Astrocyte of the cerebellum (primary cell): Measurements from ENCODE around the gene ICAM1.

Source experiments
- DNase-seq: peaks from one replicate; pipeline ENCODE4 v3.0.0-alpha.2; 2011; ENCODE audit warnings: low read depth
- H3K4me3 ChIP-seq: 2 replicates; pipeline ENCODE4 v1.5.1; 2011; ENCODE audit warnings: mild to moderate bottlenecking, low read depth, low read length, moderate library complexity
- in situ Hi-C: cut with HindIII; loops from 2 replicates; pipeline ENCODE4 v1.10.0; 2017; ENCODE audit warnings: low sequenced_read_pairs
- TF ChIP-seq, protein P1 (sequence below): IDR thresholded peaks from 2 replicates; pipeline ENCODE4 v1.5.1; 2012; ENCODE audit warnings: low read length, low read depth, moderate library complexity, mild to moderate bottlenecking; ENCODE audit errors: missing control alignments

ICAM1 gene

DNA sequence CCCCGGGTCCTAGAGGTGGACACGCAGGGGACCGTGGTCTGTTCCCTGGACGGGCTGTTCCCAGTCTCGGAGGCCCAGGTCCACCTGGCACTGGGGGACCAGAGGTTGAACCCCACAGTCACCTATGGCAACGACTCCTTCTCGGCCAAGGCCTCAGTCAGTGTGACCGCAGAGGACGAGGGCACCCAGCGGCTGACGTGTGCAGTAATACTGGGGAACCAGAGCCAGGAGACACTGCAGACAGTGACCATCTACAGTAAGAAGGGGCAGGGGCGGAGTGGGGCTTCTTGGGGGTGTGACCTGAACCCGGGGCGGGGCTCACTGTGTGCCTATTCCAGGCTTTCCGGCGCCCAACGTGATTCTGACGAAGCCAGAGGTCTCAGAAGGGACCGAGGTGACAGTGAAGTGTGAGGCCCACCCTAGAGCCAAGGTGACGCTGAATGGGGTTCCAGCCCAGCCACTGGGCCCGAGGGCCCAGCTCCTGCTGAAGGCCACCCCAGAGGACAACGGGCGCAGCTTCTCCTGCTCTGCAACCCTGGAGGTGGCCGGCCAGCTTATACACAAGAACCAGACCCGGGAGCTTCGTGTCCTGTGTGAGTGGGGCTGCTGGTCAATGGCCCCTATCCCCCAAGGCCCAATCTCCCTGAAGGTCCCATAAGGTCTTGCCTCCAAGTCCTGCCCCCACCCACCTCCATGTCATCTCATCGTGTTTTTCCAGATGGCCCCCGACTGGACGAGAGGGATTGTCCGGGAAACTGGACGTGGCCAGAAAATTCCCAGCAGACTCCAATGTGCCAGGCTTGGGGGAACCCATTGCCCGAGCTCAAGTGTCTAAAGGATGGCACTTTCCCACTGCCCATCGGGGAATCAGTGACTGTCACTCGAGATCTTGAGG is 13.4 kb downstream of the ICAM1 start:
- no peak for DNase-seq
- no peak overlapping the region for H3K4me3 ChIP-seq
- in situ Hi-C loops, result loop anchor here (10.0 kb wide), 1 partner anchor 120 kb away; the partner anchor contains the start of gene CDC37
- TF ChIP-seq, protein P1, sequence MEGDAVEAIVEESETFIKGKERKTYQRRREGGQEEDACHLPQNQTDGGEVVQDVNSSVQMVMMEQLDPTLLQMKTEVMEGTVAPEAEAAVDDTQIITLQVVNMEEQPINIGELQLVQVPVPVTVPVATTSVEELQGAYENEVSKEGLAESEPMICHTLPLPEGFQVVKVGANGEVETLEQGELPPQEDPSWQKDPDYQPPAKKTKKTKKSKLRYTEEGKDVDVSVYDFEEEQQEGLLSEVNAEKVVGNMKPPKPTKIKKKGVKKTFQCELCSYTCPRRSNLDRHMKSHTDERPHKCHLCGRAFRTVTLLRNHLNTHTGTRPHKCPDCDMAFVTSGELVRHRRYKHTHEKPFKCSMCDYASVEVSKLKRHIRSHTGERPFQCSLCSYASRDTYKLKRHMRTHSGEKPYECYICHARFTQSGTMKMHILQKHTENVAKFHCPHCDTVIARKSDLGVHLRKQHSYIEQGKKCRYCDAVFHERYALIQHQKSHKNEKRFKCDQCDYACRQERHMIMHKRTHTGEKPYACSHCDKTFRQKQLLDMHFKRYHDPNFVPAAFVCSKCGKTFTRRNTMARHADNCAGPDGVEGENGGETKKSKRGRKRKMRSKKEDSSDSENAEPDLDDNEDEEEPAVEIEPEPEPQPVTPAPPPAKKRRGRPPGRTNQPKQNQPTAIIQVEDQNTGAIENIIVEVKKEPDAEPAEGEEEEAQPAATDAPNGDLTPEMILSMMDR, result no peak

DNA sequence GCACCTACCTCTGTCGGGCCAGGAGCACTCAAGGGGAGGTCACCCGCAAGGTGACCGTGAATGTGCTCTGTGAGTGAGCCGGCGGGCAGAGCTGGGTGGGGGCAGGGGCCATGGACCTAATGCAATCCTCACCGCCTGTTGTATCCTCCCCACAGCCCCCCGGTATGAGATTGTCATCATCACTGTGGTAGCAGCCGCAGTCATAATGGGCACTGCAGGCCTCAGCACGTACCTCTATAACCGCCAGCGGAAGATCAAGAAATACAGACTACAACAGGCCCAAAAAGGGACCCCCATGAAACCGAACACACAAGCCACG is 14.0 kb downstream of the ICAM1 start:
- in situ Hi-C loops, result loop anchor here (10.0 kb wide), 1 partner anchor 120 kb away; the partner anchor contains the start of gene CDC37
- TF ChIP-seq, protein P1, result no peak
- DNase-seq, result no peak
- no peak overlapping the region for H3K4me3 ChIP-seq

DNA sequence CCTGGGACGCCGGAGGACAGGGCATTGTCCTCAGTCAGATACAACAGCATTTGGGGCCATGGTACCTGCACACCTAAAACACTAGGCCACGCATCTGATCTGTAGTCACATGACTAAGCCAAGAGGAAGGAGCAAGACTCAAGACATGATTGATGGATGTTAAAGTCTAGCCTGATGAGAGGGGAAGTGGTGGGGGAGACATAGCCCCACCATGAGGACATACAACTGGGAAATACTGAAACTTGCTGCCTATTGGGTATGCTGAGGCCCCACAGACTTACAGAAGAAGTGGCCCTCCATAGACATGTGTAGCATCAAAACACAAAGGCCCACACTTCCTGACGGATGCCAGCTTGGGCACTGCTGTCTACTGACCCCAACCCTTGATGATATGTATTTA is 14.5 kb downstream of the ICAM1 start:
- TF ChIP-seq, protein P1, result no peak

DNA sequence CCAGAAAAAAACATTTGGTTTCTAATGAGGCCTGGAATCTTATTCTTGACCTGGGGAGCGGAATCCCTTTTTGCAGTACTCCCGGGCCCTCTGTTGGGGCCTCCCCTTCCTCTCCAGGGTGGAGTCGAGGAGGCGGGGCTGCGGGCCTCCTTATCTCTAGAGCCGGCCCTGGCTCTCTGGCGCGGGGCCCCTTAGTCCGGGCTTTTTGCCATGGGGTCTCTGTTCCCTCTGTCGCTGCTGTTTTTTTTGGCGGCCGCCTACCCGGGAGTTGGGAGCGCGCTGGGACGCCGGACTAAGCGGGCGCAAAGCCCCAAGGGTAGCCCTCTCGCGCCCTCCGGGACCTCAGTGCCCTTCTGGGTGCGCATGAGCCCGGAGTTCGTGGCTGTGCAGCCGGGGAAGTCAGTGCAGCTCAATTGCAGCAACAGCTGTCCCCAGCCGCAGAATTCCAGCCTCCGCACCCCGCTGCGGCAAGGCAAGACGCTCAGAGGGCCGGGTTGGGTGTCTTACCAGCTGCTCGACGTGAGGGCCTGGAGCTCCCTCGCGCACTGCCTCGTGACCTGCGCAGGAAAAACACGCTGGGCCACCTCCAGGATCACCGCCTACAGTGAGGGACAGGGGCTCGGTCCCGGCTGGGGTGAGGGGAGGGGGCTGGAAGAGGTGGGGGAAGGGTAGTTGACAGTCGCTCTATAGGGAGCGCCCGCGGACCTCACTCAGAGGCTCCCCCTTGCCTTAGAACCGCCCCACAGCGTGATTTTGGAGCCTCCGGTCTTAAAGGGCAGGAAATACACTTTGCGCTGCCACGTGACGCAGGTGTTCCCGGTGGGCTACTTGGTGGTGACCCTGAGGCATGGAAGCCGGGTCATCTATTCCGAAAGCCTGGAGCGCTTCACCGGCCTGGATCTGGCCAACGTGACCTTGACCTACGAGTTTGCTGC is 16.1 kb downstream of the ICAM1 start, which contains the start of gene ICAM4:
ICAM4 (plus strand) TSS at position 153 of the 935 bp plus-strand sequence; CDS start at position 211, 58 bp downstream.
- TF ChIP-seq, protein P1, result no peak
- in situ Hi-C loops, result loop anchor here (10.0 kb wide), 1 partner anchor 118 kb away; the partner anchor contains the start of gene CDC37
- no peak within 1 kb of the TSS for H3K4me3 ChIP-seq
- no peak for DNase-seq

More for the DNA sequence above, 14.5 kb downstream of the ICAM1 start:
- in situ Hi-C loops, result loop anchor here (10.0 kb wide), 1 partner anchor 119 kb away; the partner anchor contains the start of gene CDC37
- no peak for DNase-seq
- H3K4me3 ChIP-seq, result no peak overlapping the region

DNA sequence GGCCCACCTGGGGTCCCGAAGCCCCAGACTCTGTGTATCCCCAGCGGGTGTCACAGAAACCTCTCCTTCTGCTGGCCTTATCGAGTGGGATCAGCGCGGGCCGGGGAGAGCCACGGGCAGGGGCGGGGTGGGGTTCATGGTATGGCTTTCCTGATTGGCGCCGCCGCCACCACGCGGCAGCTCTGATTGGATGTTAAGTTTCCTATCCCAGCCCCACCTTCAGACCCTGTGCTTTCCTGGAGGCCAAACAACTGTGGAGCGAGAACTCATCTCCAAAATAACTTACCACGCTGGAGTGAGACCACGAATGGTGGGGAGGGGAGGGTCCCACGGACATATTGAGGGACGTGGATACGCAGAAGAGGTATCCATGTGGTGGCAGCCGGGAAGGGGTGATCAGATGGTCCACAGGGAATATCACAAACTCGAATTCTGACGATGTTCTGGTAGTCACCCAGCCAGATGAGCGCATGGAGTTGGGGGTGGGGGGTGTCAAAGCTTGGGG is 17.8 kb downstream of the ICAM1 start:
- no peak overlapping the region for H3K4me3 ChIP-seq
- in situ Hi-C loops, result loop anchor here (10.0 kb wide), 1 partner anchor 116 kb away; the partner anchor contains the start of gene CDC37
- no peak for DNase-seq
- TF ChIP-seq, protein P1, result no peak
